ENCODE measurements around the gene ITGA1.

DNA sequence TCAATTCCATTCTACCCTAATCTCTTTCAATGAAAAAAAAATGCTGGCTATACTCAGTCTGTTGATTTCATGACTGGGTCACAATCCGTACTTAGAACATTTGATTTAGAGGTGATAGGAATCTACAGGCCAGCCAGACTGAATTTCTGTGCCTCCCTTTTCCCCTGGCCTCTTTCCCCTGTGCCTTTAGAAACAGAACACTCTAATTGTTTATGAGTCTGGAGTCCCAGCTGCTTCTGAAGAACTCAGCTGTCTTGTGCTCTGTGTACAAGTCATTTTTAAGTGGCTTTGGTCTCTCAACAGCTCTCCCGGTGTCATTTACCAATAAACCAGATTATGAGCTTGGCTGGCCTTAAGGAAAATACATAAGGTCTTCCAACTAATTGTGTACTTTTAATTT, 107.4 kb downstream of the ITGA1 start:
- TF ChIP-seq POLR2A (IDR thresholded peaks at IDR 0.05): no peak
- no peak for TF ChIP-seq CTCF (IDR thresholded peaks at IDR 0.05)
